HG03520 (cell line): ENCODE results near the gene SLC4A2.

Source experiments
- ATAC-seq: cut with Tn5 transposase; IDR thresholded peaks from one replicate; pipeline ENCODE4 v1.9.1; 2021; ENCODE audit warnings: mild to moderate bottlenecking, moderate library complexity; ENCODE audit not compliant: unreplicated experiment

SLC4A2 gene

DNA sequence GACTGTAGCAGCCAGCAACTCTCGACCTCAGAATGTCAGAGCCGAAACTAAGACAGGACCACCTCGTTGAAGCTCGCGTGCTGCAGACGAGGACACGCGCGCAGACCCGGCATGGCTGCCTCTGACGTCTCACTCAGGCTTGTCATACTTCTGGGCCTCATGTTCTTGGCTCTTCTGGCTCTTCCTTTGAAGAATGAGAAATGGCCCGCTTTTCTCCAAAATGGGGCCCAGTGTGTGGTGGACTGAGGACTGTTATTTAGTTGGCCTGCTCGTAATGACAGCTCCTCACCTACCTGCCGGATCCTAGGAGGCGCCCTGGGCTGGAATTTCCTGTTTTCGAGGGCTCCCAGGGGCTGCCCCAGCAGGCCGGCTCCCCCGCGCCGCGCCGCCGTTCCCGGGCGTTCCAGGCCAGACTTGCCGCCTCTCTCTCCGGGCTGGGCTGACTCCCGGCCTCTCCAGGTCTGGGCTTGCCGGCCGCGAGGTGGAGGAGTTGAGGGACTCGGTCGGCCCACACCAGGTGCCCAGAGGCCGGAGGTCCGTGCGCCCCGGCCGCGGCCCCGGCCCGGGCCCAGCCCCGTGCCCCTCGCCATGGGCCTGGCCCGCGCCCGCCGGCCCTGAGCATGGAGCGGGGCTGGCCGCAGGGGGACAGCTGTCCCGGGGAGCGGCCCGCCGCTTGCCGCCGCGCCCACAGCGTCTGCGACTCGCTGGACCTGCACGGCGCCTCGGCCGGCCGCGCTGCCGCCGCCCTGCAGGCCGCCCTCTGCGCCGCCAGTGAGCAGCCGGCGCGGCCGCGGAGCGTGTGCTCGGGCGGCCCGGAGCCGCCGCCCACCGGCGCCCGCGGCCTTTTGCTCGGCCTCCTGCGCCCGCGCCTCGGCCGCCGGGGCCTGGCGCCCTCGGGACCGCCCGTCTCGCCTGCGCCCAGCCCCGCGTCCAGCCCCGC is 55.0 kb downstream of the SLC4A2 start:
- ATAC-seq = no peak

DNA sequence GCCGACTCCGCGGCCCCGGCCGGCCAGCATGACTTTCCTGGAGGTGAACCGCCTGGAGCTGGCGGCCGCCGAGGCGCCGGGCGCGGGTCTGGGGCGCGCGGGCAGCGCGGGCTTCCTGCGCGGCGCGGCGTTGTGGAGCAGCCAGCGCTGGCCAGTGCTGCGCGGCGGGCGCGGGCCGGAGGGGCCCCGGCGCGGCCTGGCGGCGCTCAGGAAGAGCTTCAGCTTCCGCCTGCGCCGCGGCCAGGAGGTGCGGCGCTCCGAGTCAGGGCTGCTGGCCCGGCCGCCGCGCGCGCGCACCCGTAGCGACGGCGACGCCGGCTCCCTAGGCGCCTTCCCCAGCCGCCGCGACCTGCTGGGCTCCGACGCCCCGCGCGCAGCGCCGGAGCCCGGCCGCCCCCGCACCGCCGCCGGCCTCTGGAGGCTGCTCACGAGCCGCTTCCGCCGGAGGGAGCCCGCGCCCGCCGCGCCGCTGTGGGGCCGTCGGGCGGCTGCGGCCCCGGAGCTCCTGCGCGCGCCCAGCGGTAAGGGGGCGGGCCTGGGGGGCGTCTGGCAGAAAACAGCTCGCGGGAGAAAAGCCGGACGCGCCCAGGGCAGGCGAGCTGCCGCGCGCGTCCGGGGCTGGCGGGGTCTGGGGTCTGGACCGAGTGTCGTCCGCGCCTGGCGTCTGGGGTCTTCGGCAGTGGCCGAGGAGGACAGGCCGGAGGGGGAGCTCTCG is 55.9 kb downstream of the SLC4A2 start:
- no peak for ATAC-seq

DNA sequence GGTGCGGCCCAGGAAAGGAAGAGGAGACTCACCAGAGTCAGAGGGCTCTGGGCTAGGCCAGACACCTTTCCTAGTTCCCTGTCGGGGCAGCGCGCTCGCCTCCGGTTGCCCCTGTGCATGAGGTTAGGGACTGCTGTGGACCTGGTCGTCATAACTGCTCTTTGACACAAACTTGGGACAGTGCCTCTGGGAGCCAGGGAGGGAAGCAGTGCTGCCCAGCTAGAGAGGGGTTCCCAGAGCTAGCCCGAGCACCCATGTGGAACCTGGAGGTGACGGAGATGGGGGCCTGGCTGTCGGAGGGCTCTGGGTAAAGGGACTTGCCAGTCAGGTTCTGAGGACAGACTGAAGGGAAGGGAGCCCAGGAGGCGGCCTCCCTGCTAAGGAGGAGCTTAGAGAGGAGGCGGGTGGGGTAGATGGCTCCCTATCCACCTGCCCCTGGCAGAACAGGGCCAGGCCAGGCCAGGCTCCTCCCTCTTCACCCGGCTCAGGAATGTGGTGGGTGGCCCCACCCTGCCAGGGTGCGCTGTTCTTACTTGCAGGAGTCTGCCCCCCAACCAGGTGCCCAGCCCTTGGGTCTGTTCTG is 56.5 kb downstream of the SLC4A2 start:
- ATAC-seq = no peak

DNA sequence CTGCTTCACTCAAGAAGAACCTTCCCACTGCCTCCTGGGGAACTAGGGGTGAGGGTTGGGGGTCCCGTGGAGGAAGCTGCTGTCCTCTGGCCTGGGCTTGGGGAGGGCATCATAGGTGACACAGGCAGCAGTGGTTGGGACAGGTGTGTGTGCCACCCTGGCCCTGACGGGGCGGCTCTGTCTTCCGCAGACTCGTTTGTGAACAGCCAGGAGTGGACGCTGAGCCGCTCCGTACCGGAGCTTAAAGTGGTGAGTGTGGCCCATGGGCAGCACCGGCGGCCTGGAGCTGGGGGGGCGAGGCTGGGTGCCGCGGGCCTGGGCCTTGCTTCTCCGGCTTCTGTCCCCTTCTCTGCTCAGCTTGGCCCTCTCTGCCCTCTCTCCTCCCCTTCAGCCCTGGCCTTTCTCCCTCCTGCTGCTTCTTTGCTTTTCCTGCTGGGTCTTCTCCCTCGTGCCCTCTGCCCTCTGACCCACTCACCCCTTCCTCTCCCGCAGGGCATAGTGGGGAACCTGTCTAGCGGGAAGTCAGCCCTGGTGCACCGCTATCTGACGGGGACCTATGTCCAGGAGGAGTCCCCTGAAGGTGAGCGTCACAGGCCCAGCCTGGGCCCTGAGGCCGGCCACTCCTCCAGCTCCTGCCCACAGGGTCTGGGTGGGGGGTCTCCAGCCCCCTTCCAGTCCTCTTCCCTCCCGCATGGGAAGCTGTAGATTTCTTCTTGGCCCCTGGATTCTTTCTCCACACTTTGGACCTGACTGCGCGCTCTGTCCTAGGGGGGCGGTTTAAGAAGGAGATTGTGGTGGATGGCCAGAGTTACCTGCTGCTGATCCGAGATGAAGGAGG is 57.4 kb downstream of the SLC4A2 start:
- ATAC-seq = no peak

DNA sequence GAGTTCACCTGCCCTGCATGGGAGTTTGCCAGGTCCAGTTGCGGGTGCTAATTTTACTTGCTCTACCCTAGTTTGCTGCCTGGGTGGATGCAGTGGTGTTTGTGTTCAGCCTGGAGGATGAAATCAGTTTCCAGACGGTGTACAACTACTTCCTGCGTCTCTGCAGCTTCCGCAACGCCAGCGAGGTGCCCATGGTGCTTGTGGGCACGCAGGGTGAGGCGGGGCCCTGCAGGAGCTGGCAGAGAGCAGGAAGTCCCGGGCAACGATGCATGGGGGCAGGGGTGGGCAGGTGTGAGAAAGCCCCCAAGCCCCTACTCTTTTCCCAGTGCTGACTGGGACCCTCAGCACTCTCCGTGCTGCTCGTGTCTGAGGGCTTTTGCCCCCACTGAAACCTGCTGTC is 58.2 kb downstream of the SLC4A2 start:
- no peak for ATAC-seq

DNA sequence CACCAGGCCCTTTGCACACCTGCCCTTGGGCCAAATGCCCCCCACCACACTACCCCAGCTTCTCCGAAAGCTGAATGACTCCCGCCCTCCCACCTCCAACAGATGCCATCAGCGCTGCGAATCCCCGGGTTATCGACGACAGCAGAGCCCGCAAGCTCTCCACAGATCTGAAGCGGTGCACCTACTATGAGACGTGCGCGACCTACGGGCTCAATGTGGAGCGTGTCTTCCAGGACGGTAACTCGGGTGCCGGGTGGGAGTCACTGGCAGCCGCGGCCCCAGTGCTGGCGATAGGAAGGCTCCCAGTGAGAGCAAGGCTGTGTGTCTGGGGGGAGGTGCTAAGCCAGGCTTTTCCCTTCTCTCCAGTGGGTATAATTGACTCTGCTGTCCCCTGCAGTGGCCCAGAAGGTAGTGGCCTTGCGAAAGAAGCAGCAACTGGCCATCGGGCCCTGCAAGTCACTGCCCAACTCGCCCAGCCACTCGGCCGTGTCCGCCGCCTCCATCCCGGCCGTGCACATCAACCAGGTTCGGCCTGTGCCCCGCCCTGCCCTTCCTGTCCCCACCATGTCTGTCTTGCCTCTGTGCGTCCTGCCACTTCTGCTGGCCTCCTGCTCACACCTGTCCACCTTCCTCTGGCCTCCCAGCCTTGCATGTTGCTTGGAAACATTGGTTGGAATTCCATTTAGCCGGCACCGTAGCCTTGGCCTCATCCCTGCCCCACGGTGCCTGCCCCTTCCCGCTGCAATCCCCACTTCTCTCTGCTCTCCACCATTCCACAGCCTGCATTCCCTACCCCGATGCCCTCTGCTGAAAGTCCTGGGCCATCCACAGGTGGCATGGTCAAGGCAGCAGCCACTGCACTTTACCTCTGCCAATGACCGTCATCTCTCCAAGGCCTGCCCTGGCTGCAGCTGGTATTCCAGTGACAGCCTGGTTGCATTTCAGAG is 59.0 kb downstream of the SLC4A2 start:
- no peak for ATAC-seq

DNA sequence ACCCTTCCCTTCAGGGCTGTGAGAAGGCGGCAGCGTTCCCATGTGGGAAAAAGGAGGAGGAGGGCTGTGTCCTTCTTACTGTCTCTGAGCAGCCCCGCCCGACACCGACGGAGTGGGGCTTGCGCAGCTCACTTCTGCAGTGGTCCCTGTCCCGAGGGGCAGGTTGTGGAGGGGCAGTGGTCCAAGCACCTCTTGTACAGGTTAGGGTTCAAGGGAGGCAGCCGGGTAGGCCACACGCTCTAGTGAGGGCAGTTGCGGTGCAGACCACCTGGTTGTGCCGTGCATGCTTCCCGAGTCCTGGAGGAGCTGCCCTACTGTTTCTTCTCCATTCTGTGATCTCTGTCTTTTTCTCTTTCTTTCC is 59.6 kb downstream of the SLC4A2 start:
- no peak for ATAC-seq

DNA sequence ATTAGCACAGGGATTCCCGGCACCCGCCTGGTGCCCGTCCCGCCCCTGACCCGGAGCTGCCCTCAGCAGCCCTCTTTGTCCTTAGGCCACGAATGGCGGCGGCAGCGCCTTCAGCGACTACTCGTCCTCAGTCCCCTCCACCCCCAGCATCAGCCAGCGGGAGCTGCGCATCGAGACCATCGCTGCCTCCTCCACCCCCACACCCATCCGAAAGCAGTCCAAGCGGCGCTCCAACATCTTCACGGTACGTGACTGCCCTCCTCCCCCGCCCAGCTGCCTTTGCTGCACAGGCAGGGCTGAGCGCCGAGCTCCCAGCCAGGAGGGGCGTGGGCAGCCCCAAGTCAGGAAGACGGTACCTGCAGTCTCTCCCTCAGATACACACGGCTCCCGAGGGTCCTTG is 60.5 kb downstream of the SLC4A2 start:
- no peak for ATAC-seq

DNA sequence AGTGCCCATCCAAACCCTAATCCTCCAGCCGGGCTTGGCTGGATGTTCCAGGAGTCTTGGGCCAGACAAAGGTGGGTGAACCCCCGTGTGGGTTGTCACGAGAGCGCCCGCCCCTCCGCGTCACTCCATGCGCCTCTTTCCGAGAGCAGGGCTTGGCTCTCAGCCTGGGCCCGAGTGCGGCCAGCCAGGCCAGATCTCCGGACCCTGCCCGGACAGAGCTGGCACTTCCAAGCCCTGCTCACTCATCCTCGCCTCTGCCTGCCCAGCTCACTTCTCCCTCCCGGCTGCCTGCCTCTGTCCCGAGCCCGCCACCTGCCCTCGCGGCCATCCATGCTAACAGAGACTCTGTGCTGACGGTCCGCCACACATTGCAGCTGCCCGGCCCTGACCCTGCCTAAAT is 61.5 kb downstream of the SLC4A2 start:
- no peak for ATAC-seq

DNA sequence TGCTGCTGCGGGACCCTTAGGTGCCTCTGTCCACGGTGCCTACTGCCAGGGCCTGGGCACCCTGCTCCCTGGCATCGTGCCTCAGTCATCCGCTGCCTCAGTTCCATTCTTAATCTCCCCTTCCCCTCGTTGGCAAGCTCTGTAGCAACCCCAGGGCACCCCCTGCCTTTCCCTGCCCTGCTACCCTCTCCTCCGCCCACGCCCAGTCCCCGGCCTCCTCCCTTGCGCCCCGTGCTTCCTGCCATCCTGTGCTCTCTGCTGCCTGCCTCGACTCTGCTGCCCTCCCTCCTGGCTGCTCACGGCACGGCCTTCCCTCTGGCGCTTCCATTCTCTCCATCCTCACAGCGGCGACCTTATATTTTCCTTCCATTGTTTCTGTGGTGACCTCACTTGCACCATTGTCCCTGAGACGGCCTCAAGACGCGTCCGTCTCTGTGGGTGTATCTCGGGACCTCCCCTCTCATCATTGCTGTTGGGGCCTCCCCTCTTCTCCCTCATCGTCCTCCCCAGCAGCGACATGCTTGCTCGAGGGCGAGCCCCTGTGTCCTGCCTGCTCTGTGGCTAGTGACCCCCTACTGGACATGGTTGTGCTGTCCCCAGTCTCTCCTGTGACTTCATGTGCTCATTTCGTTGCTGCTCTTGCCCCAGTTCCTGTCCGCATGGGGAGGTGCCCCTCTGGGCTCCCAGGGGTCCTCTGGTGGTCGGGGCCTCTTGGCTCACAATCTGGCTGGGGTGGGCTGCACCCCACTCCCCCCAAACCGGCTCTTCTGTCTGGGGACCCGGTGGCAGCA is 62.2 kb downstream of the SLC4A2 start:
- no peak for ATAC-seq

DNA sequence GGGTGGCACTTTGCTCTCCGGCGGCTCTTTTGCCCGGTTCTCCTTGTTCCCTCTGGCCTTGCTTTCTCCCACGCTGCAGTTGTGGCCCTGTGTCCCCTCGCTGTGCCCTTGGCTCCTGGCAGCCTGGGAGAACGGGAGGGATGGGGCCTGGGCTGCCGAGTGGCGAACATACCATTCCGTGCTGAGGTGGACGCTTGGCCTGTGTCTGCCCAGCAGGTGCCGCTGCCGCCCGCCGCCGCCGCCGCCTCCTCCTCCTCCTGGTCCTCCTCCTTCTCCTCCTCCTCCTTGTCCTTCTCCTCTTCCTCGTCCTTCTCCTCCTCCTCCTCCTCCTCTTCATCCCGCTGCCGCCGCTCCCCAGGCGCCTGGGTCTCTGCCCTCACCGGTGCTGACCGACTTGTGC is 62.9 kb downstream of the SLC4A2 start:
- ATAC-seq = no peak

DNA sequence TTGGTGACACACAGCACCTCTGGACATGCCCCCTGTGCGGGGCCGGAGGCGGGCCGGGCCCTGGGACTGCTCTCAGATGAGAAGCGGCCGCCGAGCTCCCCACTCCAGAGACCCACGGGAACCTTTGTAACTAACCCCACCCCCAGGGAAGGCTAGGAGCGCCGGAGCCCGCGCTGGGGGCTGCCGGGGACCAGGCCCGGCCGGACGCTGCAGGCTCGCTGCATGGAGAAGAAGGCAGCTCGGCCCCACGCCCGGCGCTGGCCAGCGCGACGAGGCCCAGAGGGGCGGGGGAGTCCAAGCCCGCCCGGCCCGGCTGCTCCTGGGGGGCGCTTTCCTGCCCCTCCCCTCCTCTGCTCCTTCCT is 63.4 kb downstream of the SLC4A2 start:
- no peak for ATAC-seq

DNA sequence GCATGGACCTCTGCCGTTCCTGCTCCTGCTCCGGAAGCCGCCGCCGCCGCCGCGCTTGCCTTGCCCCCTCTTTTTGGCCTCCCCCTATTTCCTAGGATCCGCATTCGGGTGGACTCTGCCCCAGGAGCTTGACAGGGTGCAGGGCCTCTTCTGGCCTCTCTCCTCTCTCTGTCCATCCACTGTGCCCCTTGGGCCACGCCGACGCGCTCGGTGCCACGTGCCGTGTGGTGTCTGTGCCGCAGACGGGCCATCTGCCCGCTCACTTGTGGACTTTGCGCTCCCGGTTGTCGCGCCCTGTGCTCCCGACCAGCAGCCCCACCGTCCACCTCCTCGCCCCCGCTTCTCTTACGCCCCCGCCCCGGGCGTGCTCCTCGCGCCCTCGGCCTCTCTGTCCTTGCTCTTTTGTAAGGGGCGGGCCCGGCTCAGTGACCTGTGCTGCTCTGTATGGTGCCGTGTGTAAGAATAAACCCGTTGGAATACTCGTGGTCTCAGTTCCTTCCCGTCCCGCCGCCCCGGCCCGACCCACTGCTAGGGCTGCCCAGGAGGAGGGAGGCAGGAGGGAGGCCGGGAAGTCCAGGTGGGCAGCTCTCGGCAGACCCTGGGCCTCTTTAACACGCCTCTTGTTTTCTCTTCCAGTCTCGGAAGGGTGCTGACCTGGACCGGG is 63.9 kb downstream of the SLC4A2 start:
- ATAC-seq = no peak

DNA sequence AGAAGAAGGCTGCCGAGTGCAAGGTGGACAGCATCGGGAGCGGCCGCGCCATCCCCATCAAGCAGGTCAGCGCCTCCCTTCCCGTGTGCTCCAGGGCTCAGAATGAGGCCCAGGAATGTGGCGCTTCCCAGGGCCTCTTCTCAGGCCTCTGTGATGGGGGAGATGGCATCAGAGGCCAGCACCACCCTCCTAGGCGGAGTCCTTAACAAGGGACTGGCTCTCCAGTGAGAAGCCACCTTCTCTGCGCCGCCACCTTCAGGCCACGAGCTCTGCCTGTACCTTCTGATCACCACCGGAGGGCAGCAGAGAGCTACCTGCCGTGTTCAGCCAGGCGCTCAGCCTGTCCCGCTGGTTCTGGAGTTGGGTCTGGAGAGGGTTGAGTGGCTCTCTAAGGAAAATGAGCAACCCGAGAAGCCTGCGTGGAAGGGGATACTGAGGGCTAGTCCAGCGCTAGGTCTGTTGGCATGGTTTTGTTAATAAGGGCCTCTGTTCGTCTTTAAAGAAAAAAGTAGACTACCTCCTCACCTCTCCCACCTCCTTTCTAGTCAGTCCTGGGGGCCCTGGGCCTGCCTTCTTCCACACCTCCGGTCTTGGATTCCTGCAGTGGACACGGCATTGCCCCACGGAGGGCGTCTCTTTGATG is 64.6 kb downstream of the SLC4A2 start:
- peak; percentile 89 for ATAC-seq

DNA sequence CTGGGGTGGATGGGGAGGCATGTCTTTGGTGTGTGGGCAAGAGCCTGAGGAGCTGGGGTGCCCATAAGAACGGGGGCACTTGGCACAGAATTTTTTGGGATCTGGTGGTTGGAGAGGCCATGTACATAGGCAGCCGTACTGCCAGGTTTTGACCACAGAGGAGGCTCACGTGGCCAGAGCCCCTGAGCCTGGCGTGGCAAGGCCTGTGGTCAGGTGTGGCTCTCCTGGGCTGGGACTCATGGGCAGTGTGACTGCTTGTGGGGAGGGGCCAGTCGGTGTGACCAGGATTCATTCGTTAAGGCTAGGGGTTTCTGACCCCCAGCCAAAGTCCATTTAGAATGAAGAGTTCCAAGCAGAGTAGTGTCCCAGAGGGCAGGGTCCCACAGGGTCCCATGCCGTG is 65.1 kb downstream of the SLC4A2 start:
- ATAC-seq = no peak

DNA sequence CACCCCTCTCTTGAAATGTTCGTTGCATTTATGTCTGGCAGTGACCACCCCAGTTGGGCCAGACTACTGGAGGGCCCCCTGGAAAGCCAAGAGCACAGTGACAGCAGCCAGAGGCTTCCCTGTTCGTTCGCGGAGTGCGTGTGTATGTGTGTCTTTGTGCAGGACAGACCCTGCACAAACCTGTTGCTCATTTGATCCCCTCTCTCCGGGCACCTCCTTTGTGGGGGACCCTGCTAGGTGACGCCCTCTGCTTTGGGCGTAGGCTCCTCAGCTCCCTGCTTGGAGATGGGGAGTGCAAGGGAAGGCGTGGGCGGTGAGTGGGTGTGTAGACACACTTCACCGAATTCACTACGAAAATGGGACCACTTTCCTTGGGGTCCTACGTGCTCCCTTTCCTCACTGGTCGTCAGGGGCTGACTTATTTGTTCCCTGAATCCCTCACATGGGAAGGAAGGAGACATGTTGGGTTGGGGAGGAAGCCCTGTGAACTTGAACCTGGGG is 65.6 kb downstream of the SLC4A2 start:
- ATAC-seq = no peak

DNA sequence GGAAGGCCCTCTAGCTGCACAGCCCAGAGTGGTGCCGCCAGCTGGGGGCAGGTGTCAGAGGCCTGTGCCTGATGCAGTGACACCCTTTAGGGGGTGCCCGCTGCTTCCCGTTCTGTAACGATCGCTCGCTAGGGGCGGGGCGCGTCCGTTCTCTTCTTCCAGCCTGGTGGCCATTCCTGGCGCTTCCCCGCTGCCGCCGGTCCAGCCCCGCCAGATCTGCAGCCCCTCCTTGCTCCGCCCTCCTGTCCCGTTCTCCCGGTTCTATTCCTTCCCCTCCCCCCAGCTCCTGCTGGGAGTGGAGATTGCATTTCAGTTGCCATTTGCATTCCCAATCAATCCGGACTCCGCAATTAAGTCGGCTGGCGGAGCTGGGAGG is 66.1 kb downstream of the SLC4A2 start:
- ATAC-seq = no peak

DNA sequence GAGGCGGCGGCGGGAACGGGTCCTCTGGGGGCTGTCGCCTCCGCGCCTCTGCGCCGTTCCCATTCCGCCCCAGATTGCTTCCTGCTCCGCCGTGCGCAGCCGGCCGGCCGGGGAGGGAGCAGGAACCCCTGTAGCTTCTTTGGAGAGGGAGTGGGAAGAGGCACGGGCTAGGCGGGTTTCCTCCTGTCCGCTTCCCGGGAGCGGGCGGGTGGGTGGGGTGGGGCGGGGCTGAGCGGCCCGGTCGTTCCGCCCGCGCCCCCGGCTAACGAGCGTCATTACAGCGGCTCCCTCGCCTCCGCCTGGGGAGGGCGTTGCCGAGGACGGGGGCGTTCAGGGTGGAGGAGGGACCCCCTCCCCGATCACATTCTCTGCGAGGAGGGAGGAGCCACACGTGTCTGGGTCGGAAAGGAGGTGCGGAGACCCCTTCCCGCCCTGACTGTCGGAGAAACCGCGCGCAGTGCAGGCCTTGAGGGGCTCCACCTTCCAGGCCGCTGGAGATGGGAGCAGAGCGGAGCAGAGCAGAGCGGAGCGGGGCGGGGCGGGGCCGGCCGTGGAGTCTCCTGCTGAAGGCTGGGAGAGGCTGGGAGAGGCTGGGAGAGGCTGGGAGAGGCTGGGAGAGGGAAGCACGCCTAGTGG is 66.6 kb downstream of the SLC4A2 start:
- no peak for ATAC-seq
